ENCODE measurements around the gene CX3CL1. TPM values are rescaled to one million over a fixed set of nuclear protein-coding genes. Genes with fewer than 3 reads are reported as not detected.
"Not testable (repeated sequence)": the region's sequence is repeated elsewhere in the genome, so short reads cannot be mapped to it uniquely, and the experiment has no call there.

The CX3CL1 gene
- total and polyA plus RNA-seq, 2 of the 13 experiments (the other 11 are each of a cell fraction or from before 2014, with no cell fraction given): 57.3 to 60.8 TPM

- ChIA-PET POLR2A (interaction anchor here (1.8 kb wide), 2 partner anchors 29 to 30 kb away, joined by 9 to 14 read pairs; partner anchors contain the start of gene CX3CL1), CTCF (ENCODE audit: low intra/inter-chr PET ratio, low total read pairs) (no interaction called here)
- intact Hi-C loops (cut with micrococcal nuclease; ENCODE audit: unreplicated experiment) (no loop called here), in situ Hi-C loops (cut with HindIII; ENCODE audit: extremely low pct_ligation_motif_present, low pct_unique_long_range_greater_than_20kb) (no loop called here)
- no peaks in the 10 kb centered on the region for H3K36me3 ChIP-seq (replicated peaks in 1 of 2; ENCODE audit: control insufficient read depth in 1 of 2, insufficient read depth in 2 of 2, low read length in 2 of 2)
- WGBS (ENCODE audit: low lambda C conversion rate): 51% methylated on average over 7 of the region's 7 CpGs
- no peak overlapping the region for H3K27ac ChIP-seq (ENCODE audit: extremely low read length, insufficient read depth, low read length)
- no peaks in the 10 kb centered on the region for H4K20me1 ChIP-seq (ENCODE audit: insufficient read depth, low read length)
- H3K9ac ChIP-seq (ENCODE audit: insufficient read depth, low read depth, low read length): no peak overlapping the region
- no peak for ATAC-seq
- DNase-seq (ENCODE audit: low spot score): no peak
- H3K4me1 ChIP-seq (ENCODE audit: insufficient read depth, low read length): peaks cover 40% of the 10 kb centered on the region
- H2AFZ ChIP-seq (ENCODE audit: low read length): no peak overlapping the region
- FAIRE-seq: no peak
- no peak for TF ChIP-seq AGO1 (IDR thresholded peaks at IDR 0.05; ENCODE audit: low read depth, low read length, poor library complexity, severe bottlenecking)
- TF ChIP-seq MXD1 (CRISPR knock-in tag; IDR thresholded peaks at IDR 0.05): no peak
- no peak for TF ChIP-seq ZNF567 (CRISPR knock-in tag; IDR thresholded peaks at IDR 0.05; ENCODE audit: borderline replicate concordance)
- no peak for TF ChIP-seq ZSCAN30 (CRISPR knock-in tag; IDR thresholded peaks at IDR 0.05)
- no TSS peak for BruUV-seq (replicated peaks)
- peaks cover 2 to 18% of the 10 kb centered on the region in 2 experiments; a peak in 3 of 5 replicates for H3K27me3 ChIP-seq (ENCODE audit: control insufficient read depth in 1 of 2, insufficient read depth in 2 of 2, low read length in 2 of 2)
- no peak overlapping the region for H3K4me2 ChIP-seq (ENCODE audit: low read depth, low read length)
- no peak overlapping the region for H3K4me3 ChIP-seq (replicated peaks in 1 of 3; ENCODE audit: insufficient read depth in 1 of 3, low read depth in 2 of 3, low read length in 3 of 3)
- H3K79me2 ChIP-seq (ENCODE audit: insufficient read depth, low read length): no peaks in the 10 kb centered on the region
- no peaks in the 10 kb centered on the region for H3K9me3 ChIP-seq (ENCODE audit: low read length)
Observed at GRCh38 chr16:57343221-57343620, 29.1 kb upstream of the CX3CL1 start.

- BruUV-seq (replicated peaks); H3K4me3 ChIP-seq (replicated peaks in 1 of 3; ENCODE audit: insufficient read depth in 1 of 3, low read depth in 2 of 3, low read length in 3 of 3); H4K20me1 ChIP-seq (ENCODE audit: insufficient read depth, low read length); DNase-seq (ENCODE audit: low spot score); FAIRE-seq; ATAC-seq; H3K27ac ChIP-seq (ENCODE audit: extremely low read length, insufficient read depth, low read length); H3K36me3 ChIP-seq (replicated peaks in 1 of 2; ENCODE audit: control insufficient read depth in 1 of 2, insufficient read depth in 2 of 2, low read length in 2 of 2); H3K4me2 ChIP-seq (ENCODE audit: low read depth, low read length); intact Hi-C loops (cut with micrococcal nuclease; ENCODE audit: unreplicated experiment); H3K79me2 ChIP-seq (ENCODE audit: insufficient read depth, low read length); CTCF ChIA-PET (ENCODE audit: low intra/inter-chr PET ratio, low total read pairs); in situ Hi-C loops (cut with HindIII; ENCODE audit: extremely low pct_ligation_motif_present, low pct_unique_long_range_greater_than_20kb); H3K9ac ChIP-seq (ENCODE audit: insufficient read depth, low read depth, low read length); H3K9me3 ChIP-seq (ENCODE audit: low read length); H2AFZ ChIP-seq (ENCODE audit: low read length): not testable (repeated sequence)
- TF ChIP-seq, protein P1, sequence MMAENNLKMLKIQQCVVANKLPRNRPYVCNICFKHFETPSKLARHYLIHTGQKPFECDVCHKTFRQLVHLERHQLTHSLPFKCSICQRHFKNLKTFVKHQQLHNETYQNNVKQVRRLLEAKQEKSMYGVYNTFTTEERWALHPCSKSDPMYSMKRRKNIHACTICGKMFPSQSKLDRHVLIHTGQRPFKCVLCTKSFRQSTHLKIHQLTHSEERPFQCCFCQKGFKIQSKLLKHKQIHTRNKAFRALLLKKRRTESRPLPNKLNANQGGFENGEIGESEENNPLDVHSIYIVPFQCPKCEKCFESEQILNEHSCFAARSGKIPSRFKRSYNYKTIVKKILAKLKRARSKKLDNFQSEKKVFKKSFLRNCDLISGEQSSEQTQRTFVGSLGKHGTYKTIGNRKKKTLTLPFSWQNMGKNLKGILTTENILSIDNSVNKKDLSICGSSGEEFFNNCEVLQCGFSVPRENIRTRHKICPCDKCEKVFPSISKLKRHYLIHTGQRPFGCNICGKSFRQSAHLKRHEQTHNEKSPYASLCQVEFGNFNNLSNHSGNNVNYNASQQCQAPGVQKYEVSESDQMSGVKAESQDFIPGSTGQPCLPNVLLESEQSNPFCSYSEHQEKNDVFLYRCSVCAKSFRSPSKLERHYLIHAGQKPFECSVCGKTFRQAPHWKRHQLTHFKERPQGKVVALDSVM (CRISPR knock-in tag; IDR thresholded peaks at IDR 0.05): peak; percentile 94
- TF ChIP-seq, protein P2, sequence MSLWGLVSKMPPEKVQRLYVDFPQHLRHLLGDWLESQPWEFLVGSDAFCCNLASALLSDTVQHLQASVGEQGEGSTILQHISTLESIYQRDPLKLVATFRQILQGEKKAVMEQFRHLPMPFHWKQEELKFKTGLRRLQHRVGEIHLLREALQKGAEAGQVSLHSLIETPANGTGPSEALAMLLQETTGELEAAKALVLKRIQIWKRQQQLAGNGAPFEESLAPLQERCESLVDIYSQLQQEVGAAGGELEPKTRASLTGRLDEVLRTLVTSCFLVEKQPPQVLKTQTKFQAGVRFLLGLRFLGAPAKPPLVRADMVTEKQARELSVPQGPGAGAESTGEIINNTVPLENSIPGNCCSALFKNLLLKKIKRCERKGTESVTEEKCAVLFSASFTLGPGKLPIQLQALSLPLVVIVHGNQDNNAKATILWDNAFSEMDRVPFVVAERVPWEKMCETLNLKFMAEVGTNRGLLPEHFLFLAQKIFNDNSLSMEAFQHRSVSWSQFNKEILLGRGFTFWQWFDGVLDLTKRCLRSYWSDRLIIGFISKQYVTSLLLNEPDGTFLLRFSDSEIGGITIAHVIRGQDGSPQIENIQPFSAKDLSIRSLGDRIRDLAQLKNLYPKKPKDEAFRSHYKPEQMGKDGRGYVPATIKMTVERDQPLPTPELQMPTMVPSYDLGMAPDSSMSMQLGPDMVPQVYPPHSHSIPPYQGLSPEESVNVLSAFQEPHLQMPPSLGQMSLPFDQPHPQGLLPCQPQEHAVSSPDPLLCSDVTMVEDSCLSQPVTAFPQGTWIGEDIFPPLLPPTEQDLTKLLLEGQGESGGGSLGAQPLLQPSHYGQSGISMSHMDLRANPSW (CRISPR knock-in tag; IDR thresholded peaks at IDR 0.05; ENCODE audit: borderline replicate concordance): 0 out of 2 replicates have a peak, but pooled peaks have one; percentile 20
- peaks cover 40% of the 10 kb centered on the region for H3K4me1 ChIP-seq (ENCODE audit: insufficient read depth, low read length)
- POLR2A ChIA-PET: interaction anchor here (1.8 kb wide), 1 partner anchor 29 kb away, joined by 14 read pairs; the partner anchor contains the start of gene CX3CL1
- 75% methylated on average over 5 of the region's 5 CpGs for WGBS (ENCODE audit: low lambda C conversion rate)
- peaks cover 2 to 21% of the 10 kb centered on the region in 2 experiments; a peak in 3 of 5 replicates for H3K27me3 ChIP-seq (ENCODE audit: control insufficient read depth in 1 of 2, insufficient read depth in 2 of 2, low read length in 2 of 2)
Observed at GRCh38 chr16:57344094-57344493, 28.2 kb upstream of the CX3CL1 start.

Data from HepG2 (cell line).